CD4-positive, alpha-beta T cell treated with Interleukin-17A for 1 hour (primary cell): ENCODE results near the gene ATP2B1.
"Not testable (repeated sequence)": the region's sequence is repeated elsewhere in the genome, so short reads cannot be mapped to it uniquely, and the experiment has no call there.

Source experiments
- DNase-seq: peaks from one replicate; pipeline ENCODE4 v3.0.0-alpha.2; 2020

The ATP2B1 gene

GRCh38 chr12:89710873-89711750 is 2.5 kb upstream of the ATP2B1 start:
- DNase-seq, result peak; percentile 16

GRCh38 chr12:89709995-89710872 is 1.6 kb upstream of the ATP2B1 start:
- no peak for DNase-seq

- peak; percentile 99 for DNase-seq
These were observed 738 bp upstream of the ATP2B1 start for GRCh38 chr12:89709157-89709994.

- peak; percentile 43 for DNase-seq
These were observed 704 bp downstream of the ATP2B1 start for GRCh38 chr12:89707703-89708564.

GRCh38 chr12:89706986-89707702 is 1.5 kb downstream of the ATP2B1 start:
- DNase-seq, result peak; percentile 43

GRCh38 chr12:89706551-89706950 is 2.1 kb downstream of the ATP2B1 start:
- peak; percentile 28 for DNase-seq

- no peak for DNase-seq
These were observed 4.2 kb downstream of the ATP2B1 start for GRCh38 chr12:89704457-89704856.

GRCh38 chr12:89703768-89704167 is 4.9 kb downstream of the ATP2B1 start:
- no peak for DNase-seq

- no peak for DNase-seq
These were observed 6.1 kb downstream of the ATP2B1 start for GRCh38 chr12:89702503-89702902.

- no peak for DNase-seq
These were observed 6.9 kb downstream of the ATP2B1 start for GRCh38 chr12:89701606-89702206.

GRCh38 chr12:89700191-89700810 is 8.3 kb downstream of the ATP2B1 start:
- no peak for DNase-seq

GRCh38 chr12:89698607-89699006 is 10.0 kb downstream of the ATP2B1 start:
- no peak for DNase-seq

- DNase-seq, result not testable (repeated sequence)
These were observed 10.9 kb downstream of the ATP2B1 start for GRCh38 chr12:89697728-89698127.

GRCh38 chr12:89697296-89697695 is 11.3 kb downstream of the ATP2B1 start:
- DNase-seq, result no peak

- DNase-seq, result no peak
These were observed 12.8 kb downstream of the ATP2B1 start for GRCh38 chr12:89695830-89696229.

GRCh38 chr12:89695100-89695499 is 13.5 kb downstream of the ATP2B1 start:
- DNase-seq, result no peak

- DNase-seq, result no peak
These were observed 14.1 kb downstream of the ATP2B1 start for GRCh38 chr12:89694542-89694941.

- DNase-seq, result no peak
These were observed 14.9 kb downstream of the ATP2B1 start for GRCh38 chr12:89693639-89694202.

- DNase-seq, result no peak
These were observed 16.2 kb downstream of the ATP2B1 start for GRCh38 chr12:89692439-89692838.

GRCh38 chr12:89691659-89692058 is 17.0 kb downstream of the ATP2B1 start:
- no peak for DNase-seq
